HG03095 (cell line): ENCODE results near the gene R3HDM1.
A peak's percentile ranks its signal among the peaks of the same experiment; 100 is the strongest.
"Not testable (repeated sequence)": the region's sequence is repeated elsewhere in the genome, so short reads cannot be mapped to it uniquely, and the experiment has no call there.

Experiments used
- ATAC-seq: cut with Tn5 transposase; IDR thresholded peaks from one replicate; pipeline ENCODE4 v1.9.1; 2021; ENCODE audit warnings: moderate library complexity; ENCODE audit not compliant: unreplicated experiment

Gene R3HDM1

DNA sequence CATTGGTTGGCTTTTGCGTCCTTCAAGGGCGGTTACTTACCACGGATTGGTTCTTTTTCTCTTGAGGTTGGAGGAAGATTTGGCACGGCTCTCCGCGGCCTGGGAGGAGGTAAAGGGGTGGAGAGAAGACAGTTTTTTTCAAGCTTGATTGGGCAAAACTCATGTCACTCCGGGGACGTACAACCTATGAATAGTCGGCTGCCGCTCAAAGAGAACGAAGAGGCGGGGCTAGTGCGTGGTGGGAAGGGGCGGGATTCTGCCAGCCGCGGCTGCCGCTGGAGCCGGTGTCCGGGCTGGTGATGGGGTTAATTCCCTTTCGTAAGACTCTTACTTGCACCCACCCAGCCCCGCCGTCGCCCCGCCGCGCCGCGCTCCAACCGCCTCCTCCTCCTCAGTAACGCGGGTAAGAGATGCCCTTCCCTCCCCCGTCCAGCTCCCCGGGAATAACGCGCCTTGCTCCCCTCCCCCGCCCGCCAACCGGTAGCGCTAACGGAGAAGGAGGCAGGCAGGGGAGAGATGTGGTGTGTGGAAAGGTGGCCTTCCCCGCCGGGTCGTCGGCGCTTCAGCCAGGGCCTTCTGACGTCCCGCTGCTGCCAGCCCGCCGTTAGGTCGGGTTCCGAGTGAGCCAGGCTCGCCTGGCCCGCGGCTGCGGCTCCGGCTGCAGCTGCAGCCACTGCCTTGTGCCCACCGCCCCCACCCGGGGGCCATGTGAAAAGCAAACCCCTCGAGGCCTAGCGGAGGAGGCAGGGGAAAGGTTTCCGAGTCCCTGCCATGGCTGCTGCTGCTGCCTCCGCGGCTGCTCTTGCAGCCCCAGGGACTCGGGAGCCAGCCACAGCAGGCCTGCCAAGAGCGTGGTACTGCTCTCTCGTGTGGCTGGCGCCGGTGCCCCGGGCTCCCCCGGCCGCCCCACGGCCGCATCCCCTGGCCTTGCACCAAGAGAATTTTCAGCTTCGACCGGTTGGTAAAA is at the start of gene R3HDM1:
R3HDM1 (plus strand) TSS at position 254 of the 967 bp plus-strand sequence. CDS start 73,362 bp downstream, outside the sequence.
- peak; percentile 78 for ATAC-seq

DNA sequence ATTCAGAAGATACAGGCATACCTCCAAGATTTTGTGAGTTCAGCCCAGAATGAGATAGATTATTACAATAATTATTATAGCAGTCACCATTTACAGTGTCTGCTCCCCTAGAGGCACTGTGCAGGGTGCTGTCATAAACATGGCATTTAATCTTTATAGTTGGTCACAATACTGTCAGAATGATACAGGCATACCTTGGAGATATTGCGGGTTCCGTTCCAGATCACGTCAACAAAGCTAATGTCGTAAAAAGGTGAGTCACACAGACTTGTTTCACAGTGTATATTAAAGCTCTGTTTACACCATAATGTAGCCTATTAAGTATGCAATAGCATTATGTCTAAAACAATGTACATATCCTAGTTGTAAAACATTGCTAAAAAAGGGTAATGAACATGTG is 45.8 kb upstream of the R3HDM1 start:
- ATAC-seq = no peak

DNA sequence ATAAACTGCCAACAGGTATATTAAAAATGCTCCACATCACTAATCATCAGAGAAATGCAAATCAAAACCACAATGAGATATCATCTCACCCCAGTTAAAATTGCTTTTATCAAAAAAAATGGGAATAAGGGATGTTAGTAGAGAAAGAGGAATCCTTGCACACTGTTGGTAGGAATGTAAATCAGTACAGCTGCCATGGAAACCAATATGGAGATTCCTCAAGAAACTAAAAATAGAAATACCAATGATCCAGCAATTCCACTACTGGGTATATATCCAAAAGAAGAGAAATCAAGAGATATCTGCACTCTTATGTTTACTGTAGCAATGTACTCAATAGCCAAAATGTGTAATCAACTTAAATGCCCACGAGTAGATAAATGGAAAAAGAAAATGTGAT is 40.9 kb upstream of the R3HDM1 start:
- no peak for ATAC-seq

DNA sequence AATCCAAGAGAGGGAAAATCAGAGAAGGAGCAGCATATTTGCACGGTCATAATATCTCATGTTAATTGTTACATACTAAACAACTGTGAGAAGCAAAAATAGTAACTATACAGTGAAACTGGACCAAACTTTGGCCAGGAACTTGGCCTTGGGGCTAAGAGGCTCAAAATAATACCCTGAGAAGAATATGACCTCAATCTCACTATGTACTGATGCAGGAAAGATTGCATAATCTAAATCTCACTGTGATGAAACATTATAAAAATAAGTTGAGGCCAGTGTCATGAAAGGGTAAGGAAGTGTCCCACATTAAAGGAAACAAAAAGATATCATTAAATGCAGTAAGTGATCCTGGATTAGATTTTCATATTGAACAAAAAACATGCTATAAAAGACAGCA is 36.8 kb upstream of the R3HDM1 start:
- no peak for ATAC-seq

DNA sequence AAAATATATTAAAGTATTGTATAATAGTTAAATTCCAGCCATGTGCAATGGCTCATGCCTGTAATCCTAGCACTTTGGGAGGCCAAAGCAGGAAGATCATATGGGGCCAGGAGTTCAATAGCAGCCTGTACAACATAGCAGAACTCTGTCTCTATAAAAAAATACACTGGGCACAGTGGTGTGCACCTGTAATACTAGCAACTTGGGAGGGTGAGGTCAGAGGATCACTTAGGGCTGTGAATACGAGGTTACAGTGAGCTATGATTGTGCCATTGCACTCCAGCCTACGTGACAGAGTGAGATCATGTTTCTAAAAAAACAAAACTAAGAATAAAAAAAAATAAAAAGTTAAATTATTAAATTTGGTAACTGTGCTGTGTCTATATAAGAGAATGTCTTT is 36.4 kb upstream of the R3HDM1 start:
- ATAC-seq = no peak

DNA sequence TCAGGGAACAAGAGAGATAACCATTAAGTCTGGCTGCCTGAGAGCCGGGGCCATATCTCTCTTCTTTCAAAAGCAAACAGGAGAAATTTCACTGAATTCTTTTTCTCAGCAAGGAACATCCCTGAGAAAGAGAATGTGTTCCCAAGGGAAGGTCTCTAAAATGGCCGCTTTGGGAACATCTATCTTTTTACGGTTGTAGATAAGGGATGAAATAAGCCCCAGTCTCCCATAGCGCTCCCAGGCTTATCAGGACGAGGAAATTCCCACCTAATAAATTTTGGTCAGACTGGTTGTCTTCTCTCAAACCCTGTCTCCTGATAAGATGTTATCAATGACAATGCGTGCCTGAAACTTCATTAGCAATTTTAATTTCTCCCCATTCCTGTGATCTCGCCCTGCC is 32.7 kb upstream of the R3HDM1 start:
- not testable (repeated sequence) for ATAC-seq

DNA sequence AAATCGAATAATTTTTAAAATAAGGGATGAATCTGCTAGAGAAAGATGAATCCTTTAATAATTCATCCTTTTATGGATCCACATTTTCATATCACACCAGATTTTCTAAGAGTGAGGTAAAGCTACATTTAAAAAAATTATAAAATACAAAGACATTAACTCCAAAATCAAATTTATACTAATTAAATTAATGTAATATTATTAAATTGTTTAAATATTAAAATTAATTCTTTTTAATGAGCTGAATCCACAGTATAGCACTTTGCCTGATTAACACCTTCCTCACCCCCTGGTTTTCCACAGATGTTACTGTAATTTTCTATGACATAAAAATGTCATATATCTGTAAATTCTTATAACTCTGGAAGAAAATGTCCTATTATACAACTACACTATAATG is 26.5 kb upstream of the R3HDM1 start:
- ATAC-seq = no peak

DNA sequence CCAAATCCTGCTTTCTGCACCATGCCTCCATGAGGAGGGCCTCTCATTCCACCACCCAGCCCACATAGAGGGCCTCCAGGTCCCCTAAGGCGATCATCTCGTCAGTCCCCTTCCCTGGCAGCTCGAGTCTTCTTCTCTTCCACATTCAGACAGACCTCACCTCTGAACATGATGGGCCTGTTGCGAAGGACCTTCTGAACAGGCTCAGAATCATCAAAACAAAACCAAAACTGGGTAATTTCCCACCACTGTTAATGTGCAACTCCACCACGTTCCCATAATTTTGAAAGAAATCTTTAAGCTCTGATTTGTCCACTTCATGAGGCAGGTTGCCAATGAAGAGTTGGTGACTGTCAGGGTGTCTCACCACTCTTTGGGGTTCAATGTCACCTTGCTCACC is 20.7 kb upstream of the R3HDM1 start:
- ATAC-seq = no peak

DNA sequence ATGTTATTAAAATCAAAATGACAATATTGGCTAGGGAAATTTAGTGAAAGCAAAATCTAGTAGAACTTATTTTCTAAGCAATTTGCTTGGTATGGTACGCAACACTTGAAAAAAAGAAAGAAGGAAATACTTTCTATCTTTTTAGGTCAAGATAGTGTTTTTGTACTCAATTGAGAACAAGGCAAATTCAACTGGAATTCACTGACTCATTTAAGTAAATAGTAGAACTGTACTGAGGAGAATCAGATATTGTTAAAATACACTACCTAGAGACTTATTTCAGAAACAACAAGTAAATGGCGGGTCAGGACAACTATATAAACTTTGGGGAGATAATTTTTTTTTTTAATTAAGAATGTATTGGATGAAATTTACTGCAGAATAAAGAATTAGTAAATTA is 19.2 kb upstream of the R3HDM1 start:
- no peak for ATAC-seq

DNA sequence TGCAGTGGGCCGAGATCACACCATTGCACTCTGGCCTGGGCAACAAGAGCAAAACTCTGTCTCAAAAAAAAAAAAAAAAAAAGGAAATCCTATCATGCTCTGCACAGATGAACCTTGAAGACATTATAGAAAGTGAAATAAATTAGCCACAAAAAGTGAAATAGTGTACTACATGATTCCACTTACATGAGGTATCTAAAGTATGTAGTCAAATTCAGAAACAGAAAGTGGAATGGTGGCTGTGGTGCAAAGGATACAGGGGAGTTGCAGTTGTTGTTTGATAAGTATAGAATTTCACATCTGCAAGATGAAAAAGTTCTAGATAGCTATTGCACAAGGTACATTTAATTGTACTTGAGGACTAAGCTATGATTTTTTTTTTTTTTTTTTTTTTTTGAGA is 5.5 kb upstream of the R3HDM1 start:
- ATAC-seq = no peak

DNA sequence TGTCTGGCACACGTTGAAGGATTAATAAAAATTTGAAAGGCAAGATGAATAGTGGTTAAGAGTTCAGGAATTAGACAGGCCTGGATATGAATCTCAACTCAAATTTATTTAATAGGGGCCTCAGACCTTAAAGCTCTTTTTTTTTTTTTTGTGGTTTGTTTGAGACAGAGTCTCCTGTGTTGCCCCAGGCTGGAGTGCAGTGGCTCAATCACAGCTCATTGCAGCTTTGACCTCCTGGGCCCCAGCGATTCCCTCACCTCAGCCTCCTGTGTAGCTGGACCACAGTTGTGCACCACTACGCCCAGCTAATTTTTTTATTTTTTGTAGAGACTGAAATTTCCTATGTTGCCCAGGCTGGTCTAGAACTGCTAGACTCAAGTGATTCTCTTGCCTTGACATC is 3.3 kb upstream of the R3HDM1 start:
- no peak for ATAC-seq

DNA sequence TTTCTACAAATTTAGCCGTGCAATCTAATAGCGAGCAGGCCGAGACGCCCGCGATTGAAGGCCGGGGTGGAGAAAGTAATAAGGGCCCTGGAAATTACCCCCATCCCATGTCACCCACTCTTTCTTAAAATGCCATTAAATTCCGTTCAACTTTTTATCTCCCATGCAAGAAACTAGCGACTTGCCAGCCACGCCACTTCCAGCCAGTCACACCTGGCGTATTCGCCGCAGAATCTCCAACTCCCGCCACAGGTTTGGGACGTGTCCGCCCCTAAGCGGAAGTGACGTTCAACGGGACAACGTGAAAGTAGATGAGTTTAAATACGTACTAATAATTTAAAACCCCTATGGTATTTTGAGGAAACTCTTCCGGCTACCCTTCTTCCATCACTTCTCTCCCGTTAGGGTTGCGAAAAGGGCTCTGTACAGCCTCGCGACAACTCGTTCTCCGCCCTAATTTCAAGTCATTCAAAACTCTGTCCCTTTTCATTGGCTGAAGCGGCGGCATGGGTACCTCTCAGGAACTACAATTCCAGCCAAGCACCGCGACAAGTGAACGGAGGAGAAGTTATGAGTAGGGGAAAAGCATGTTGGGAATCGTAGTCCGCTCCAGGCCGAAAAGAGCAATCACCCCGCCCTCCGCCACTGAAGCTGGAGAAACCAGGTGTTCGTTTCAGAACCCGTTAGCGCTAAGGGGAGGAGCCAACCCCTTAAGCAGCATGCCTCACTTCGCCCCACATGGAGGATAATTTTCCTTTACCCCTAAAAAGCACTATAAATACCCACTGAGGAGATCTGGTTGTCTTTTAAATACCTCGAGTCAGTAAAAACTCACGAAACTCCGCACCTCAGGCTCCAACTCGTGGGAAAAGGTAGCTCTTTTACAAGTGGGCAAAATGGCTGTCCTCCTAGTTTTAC is 712 bp upstream of the R3HDM1 start, which contains the start of gene ZRANB3:
ZRANB3 (minus strand) TSS at position 906 of the 918 bp plus-strand sequence.
- ATAC-seq = peak; percentile 65

DNA sequence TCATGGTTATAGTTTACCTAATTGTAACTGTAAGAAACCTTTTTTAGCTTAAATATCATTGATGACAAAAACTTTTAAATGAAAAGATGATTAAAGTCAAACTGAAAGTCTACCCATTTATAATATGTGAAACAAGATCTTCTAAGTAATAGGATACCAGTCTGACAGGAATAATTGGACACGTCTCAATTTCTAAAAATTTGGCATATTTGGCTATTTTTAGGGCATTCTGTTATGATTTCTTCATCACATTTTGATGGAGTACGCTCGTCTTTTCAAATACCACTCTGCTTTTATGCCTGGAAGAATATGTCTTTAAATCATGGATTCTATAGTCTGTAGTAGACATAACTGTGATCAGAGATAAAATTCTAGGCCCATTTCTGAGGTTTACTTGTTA is 1.3 kb downstream of the R3HDM1 start:
- ATAC-seq = no peak

DNA sequence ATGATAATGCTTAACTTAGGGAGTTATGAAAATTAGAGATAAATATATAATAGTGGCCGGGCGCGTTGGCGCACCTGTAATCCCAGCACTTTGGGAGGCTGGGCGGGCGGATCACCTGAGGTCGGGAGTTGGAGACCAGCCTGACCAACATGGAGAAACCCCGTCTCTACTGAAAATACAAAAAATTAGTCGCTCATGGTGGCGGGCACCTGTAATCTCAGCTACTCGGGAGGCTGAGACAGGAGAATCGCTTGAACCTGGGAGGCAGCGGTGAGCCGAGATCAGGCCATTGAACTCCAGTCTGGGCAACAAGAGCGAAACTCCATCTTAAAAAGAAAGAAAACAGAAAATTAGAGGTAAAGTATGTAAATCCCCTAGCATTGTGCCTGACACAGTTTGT is 2.3 kb downstream of the R3HDM1 start:
- not testable (repeated sequence) for ATAC-seq

DNA sequence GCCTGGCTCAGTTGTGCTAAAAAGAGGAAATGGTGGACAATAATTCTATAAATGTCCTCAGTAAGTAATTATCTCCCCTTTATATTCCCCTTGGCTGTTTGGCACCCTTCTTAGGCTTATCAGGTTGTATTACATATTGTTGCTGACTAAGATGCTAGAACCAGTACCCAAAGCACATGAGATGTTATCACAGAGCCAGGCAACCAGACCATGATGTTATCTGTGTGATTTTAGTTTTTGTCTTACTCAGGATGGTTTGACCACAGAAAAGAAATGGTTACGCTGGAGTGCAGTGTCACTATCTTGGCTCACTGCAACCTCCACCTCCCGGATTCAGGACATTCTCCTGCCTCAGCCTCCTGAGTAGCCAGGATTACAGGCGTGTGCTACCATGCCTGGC is 15.2 kb downstream of the R3HDM1 start:
- no peak for ATAC-seq

DNA sequence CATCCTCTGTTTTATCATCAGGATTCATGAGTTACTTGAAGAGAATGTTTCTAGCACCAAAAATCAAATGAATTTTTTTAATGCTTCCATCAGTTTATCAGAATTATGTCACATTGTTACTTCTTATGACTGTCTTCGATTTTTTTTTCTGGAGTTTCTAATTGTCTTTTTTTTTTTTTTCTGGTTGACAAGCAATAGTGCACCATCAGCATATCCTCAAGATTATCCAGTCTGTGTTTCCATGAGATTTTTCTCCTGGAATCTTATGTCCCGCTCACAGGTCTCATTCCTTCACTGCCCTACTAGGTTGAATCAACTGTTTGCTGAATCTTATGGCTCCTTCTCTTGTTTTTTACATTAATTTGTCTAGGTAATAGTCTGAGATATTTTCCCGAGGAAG is 16.0 kb downstream of the R3HDM1 start:
- no peak for ATAC-seq

DNA sequence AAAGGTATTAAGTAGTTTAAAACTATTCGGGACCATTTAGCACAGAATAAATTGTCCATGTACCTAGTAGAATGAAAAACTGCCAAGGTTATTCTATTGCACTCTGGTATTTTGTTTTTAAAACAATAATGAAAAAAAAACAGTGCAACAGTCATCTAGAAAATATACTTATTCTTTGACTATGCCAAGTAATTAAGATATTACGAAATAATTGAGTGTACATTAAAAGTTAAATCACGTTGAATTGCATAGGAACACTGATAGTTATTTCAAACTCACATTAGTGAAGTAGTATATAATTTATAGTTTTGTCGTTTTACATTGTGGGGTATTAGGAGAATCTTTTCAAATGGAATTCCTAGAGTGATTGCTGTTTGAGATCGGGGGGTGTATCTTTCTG is 20.1 kb downstream of the R3HDM1 start:
- no peak for ATAC-seq

DNA sequence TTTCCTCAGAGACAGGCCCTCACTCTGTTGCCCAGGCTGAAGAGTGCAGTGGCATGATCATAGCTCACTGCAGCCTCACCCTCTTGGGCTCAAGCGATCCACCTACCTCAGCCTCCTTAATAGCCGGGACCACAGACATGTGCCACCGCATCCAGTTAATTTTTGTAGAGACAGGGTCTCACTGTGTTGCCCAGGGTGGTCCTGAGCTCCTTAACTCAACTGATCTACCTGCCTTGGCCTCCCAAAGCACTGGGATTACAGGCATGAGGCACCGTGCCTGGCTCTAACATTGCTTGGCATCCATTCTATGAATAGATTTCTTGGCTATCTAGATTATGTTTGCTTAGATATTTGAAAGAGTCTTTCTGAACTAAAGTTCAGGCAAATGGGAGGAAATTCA is 21.6 kb downstream of the R3HDM1 start:
- ATAC-seq = no peak

DNA sequence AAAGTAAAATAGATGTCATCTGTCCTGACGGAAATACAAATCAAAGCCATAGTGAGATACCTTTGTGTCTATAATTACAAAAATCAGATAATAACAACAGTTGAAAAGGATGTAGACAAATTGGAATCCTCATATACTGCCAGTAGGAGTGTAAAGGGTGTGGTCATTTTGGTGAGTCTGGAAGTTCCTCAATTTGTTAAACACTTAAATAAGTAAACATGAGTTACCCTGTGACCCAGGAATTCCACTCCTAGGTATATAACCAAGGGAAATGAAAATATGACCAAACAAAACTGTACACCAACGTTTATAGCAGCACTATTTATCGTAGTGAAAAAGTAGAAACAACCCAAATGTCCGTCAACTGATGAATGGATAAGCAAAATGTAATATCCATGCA is 24.0 kb downstream of the R3HDM1 start:
- no peak for ATAC-seq

DNA sequence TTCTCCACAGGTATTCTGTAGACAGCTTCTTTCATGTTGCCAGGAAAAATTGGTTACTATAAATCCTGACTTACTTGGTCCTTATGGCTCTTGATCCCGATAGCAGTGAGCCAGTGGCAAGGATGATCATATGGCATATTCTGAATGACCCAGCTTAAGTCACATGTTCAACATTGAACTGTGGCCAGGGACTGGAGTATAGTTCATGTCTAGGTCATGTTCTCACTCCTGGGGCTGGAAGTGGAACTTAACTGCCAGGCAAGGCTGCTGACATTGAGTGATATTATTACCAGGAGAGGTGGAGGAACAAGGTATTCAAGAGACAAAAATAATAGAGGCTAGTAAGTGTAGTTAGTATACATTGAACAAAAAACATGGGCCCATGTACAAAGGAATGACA is 26.2 kb downstream of the R3HDM1 start:
- no peak for ATAC-seq

DNA sequence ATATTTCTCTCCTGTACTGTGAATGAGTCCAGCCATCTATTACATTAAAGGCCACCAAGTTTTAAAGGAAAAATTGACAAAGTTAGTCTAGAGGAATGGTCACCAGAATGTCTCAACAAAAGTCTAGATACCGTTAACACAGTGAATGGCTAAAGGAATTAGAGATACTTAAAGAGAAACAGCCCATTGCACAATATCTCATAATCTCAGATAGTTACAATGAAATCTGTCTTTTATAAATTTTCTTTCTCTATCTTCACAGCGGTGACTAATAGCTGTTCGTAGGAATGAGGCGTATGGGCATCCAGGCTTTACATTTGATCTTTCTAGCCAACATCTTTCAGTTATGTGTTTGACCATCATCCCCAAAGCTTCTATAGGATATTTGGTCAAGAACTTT is 30.6 kb downstream of the R3HDM1 start:
- no peak for ATAC-seq

DNA sequence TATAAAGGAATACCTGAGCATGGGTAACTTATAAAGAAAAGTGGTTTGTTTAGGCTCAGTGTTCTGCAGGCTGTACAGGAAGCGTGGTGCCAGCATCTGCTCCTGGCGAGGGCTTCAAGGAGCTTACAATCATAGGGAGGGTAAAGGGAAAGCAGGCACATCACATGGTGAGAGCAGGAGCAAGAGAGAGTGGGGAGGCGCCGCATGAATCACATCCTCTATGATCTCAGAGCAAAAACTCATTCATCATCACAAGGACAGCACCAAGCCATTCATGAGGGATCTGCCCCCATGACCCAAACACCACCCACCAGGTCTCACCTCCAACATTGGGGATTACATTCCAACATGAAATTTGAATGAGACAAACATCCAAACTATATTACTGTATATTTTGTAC is 32.5 kb downstream of the R3HDM1 start:
- no peak for ATAC-seq
